Activated naive CD4-positive, alpha-beta T cell treated with anti-CD3 and anti-CD28 coated beads, Interleukin-2, amount 10 ng/mL, durations not matched to agents 7 days and 5 days (primary cell): ENCODE data around the gene PEAK3.

Source experiments
- CTCF ChIA-PET: fragments of 350-600 bp; sonication (Branson Sonifier 250); formaldehyde crosslinking; loops from one replicate; lab custom pipeline; 2021; ENCODE audit warnings: antibody characterized with exemption; lab: Charles Lee
- DNase-seq: peaks from one replicate; pipeline ENCODE4 v3.0.0-alpha.2; 2020
- H3K27ac Mint-ChIP-seq: one replicate; pipeline ENCODE4 v1.8.0; 2021; ENCODE audit warnings: mild to moderate bottlenecking, moderate library complexity, mixed read lengths
- H3K27me3 Mint-ChIP-seq: one replicate; pipeline ENCODE4 v1.8.0; 2021; ENCODE audit warnings: mild to moderate bottlenecking, mixed read lengths
- H3K36me3 Mint-ChIP-seq: one replicate; pipeline ENCODE4 v1.8.0; 2021; ENCODE audit warnings: mixed read lengths
- H3K4me1 Mint-ChIP-seq: one replicate; pipeline ENCODE4 v1.8.0; 2021; ENCODE audit warnings: mixed read lengths
- H3K4me3 Mint-ChIP-seq: one replicate; pipeline ENCODE4 v1.8.0; 2021; ENCODE audit warnings: mild to moderate bottlenecking, moderate library complexity, mixed read lengths
- H3K9me3 Mint-ChIP-seq: one replicate; pipeline ENCODE4 v1.8.0; 2021; ENCODE audit warnings: mixed read lengths

The PEAK3 gene

GRCh38 chr19:2282062-2282861, at the start of gene PEAK3:
Gene PEAK3, minus strand, starts transcription at chr19:2282175. Its CDS starts 1,244 bp downstream, at chr19:2280931.
- H3K9me3 Mint-ChIP-seq = no peaks in the 10 kb centered on the region
- H3K4me1 Mint-ChIP-seq = peaks cover 17% of the 10 kb centered on the region
- peaks cover 1% of the 10 kb centered on the region for H3K36me3 Mint-ChIP-seq

DNA sequence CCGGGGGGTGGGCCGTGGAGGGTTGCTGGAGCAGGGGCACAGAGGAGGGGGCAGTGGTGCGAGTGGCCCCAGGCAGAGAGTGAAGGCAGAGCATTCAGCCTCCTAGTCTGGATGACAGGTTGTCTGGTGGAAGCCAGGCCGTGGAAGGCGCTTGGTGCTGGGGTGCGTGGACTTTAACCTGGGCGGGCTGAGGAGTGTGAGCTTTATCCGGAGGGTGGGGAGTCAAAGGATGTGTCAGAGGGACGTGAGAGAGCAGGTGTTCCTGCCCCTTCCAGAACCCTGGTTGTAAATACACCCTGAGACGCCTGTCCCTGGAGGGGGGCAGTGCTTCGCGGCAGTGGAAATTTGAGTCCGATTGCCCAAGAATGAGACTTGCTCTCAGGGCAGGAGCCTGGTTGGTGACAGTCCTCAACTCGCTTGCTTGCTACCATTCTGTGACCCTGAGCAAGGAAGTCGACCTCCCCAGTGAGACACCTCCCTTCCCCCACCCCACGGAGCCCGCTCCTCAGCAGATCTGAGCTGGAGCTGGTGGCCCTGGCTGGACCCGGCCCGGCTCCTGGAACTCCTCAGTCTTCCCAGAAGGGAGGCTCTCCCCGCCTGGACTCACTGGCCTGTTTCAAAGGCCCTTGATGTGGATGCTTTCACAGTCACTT, 48.8 kb upstream of the PEAK3 start:
- Mint-ChIP-seq H3K4me1 (peaks cover 67% of the 10 kb centered on the region), H3K4me3 (peak overlapping the region; percentile 57), H3K27me3 (no peaks in the 10 kb centered on the region), H3K27ac (peak overlapping the region; percentile 88), H3K36me3 (peaks cover 33% of the 10 kb centered on the region), H3K9me3 (peaks cover 6% of the 10 kb centered on the region)
- DNase-seq = no peak
- CTCF ChIA-PET = interaction anchor here (0.6 to 1.9 kb wide), 2 partner anchors 92 to 318 kb away, joined by 3 to 8 read pairs; no protein-coding TSS in a partner anchor

More at GRCh38 chr19:2282062-2282861, at the start of gene PEAK3:
- Mint-ChIP-seq H3K27me3 (peaks cover 33% of the 10 kb centered on the region), H3K4me3 (peak within 1 kb of the TSS; percentile 46), H3K27ac (peak within 1 kb of the TSS; percentile 49)
- CTCF ChIA-PET = no interaction called here
- DNase-seq = peak; percentile 70

- peak overlapping the region; percentile 76 for H3K27ac Mint-ChIP-seq
- CTCF ChIA-PET = interaction anchor here (0.6 to 1.2 kb wide), 2 partner anchors 62 to 318 kb away, joined by 3 read pairs; no protein-coding TSS in a partner anchor
- peaks cover 33% of the 10 kb centered on the region for H3K36me3 Mint-ChIP-seq
- no peak for DNase-seq
- H3K27me3 Mint-ChIP-seq = no peaks in the 10 kb centered on the region
- H3K4me1 Mint-ChIP-seq = peaks cover 71% of the 10 kb centered on the region
- H3K9me3 Mint-ChIP-seq = peaks cover 2% of the 10 kb centered on the region
- H3K4me3 Mint-ChIP-seq = peak overlapping the region; percentile 57
These were observed 48.3 kb upstream of the PEAK3 start for GRCh38 chr19:2330255-2330631.

DNA sequence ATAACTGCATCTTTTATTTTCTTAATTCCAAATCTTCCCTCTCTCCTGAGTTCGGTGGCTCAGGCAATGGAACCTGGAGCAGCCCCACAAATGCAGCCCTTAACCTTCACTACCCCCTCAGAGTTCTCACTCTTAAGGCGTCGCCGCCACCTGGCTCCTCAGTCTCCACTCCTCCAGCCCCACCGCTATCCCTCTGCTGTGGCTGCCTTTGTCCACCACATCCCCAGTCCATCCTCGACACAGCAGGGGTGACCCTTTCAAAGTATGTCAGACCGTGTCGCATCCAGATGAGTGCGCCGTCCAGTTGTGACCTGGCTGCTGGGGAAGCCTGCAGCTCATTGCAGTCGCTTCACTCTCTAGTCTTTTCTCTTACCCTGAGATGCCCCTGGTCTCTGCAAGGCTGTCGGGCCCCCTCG, 47.5 kb upstream of the PEAK3 start:
- CTCF ChIA-PET = interaction anchor here (1.2 kb wide), 1 partner anchor 62 kb away, joined by 3 read pairs; no protein-coding TSS in a partner anchor
- Mint-ChIP-seq H3K9me3 (no peaks in the 10 kb centered on the region), H3K4me1 (peaks cover 75% of the 10 kb centered on the region)

GRCh38 chr19:2329149-2329478, 47.1 kb upstream of the PEAK3 start:
- Mint-ChIP-seq H3K36me3 (peaks cover 35% of the 10 kb centered on the region), H3K9me3 (no peaks in the 10 kb centered on the region), H3K4me3 (peak overlapping the region; percentile 97), H3K4me1 (peaks cover 77% of the 10 kb centered on the region), H3K27me3 (no peaks in the 10 kb centered on the region), H3K27ac (peak overlapping the region; percentile 93)
- no peak for DNase-seq
- CTCF ChIA-PET = interaction anchor here (1.2 kb wide), 1 partner anchor 63 kb away, joined by 3 read pairs; no protein-coding TSS in a partner anchor

More for the DNA sequence above, 47.5 kb upstream of the PEAK3 start:
- Mint-ChIP-seq H3K36me3 (peaks cover 31% of the 10 kb centered on the region), H3K27me3 (no peaks in the 10 kb centered on the region), H3K4me3 (peak overlapping the region; percentile 97), H3K27ac (peak overlapping the region; percentile 93)
- DNase-seq = no peak

- peaks cover 35% of the 10 kb centered on the region for H3K36me3 Mint-ChIP-seq
- CTCF ChIA-PET = interaction anchor here (1.2 kb wide), 1 partner anchor 63 kb away, joined by 3 read pairs; no protein-coding TSS in a partner anchor
- H3K27me3 Mint-ChIP-seq = no peaks in the 10 kb centered on the region
- peaks cover 73% of the 10 kb centered on the region for H3K4me1 Mint-ChIP-seq
- DNase-seq = peak; percentile 93
- peak within 1 kb of the TSS; percentile 97 for H3K4me3 Mint-ChIP-seq
- H3K9me3 Mint-ChIP-seq = no peaks in the 10 kb centered on the region
- H3K27ac Mint-ChIP-seq = peak within 1 kb of the TSS; percentile 99
These were observed 46.6 kb upstream of the PEAK3 start, which contains the start of the genes LSM7 and SPPL2B for GRCh38 chr19:2328401-2329148. Gene LSM7, minus strand, starts transcription at chr19:2328586. Its CDS starts 20 bp downstream, at chr19:2328566. Gene SPPL2B, plus strand, starts transcription at chr19:2328684. Its CDS starts 26 bp downstream, at chr19:2328710.

DNA sequence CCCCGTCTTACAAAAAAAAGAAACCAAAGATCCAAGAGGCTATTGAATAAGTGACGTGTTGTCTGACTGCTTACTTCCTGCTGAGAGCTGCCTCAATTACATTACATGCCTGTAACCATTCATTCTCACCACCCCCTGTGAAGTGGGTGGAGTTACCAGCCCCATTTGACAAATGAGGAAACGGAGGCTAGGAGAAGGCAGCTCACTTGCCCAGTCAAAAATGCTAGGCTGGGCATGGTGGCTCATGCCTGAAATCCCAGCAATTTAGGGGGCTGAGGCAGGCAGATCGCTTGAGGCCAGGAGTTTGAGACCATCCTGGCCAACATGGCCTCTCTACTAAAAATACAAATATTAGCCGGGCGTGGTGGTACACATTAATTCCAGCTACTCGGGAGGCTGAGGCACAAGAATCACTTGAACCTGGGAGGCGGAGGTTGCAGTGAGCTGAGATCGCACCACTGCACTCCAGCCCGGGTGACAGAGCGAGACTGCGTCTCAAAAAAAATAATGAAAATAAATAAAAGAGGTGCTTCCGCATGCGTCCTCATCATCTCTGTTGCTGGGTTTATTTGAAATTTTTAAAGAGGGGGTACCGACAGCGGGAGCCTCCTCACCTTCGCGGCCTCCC, 45.9 kb upstream of the PEAK3 start:
- CTCF ChIA-PET = no interaction called here
- peak; percentile 81 for DNase-seq
- H3K36me3 Mint-ChIP-seq = peaks cover 37% of the 10 kb centered on the region
- no peaks in the 10 kb centered on the region for H3K9me3 Mint-ChIP-seq
- peak overlapping the region; percentile 99 for H3K27ac Mint-ChIP-seq
- peak overlapping the region; percentile 97 for H3K4me3 Mint-ChIP-seq
- H3K27me3 Mint-ChIP-seq = no peaks in the 10 kb centered on the region
- H3K4me1 Mint-ChIP-seq = peaks cover 69% of the 10 kb centered on the region

GRCh38 chr19:2326699-2327360, 44.9 kb upstream of the PEAK3 start:
- Mint-ChIP-seq H3K9me3 (no peaks in the 10 kb centered on the region), H3K36me3 (peaks cover 37% of the 10 kb centered on the region), H3K4me1 (peaks cover 61% of the 10 kb centered on the region), H3K27me3 (no peaks in the 10 kb centered on the region), H3K4me3 (peak overlapping the region; percentile 97), H3K27ac (peak overlapping the region; percentile 99)
- CTCF ChIA-PET = no interaction called here
- DNase-seq = no peak

- no peak for DNase-seq
- no peaks in the 10 kb centered on the region for H3K27me3 Mint-ChIP-seq
- H3K4me3 Mint-ChIP-seq = no peak overlapping the region
- H3K27ac Mint-ChIP-seq = no peak overlapping the region
- peaks cover 47% of the 10 kb centered on the region for H3K4me1 Mint-ChIP-seq
- H3K9me3 Mint-ChIP-seq = no peaks in the 10 kb centered on the region
- peaks cover 37% of the 10 kb centered on the region for H3K36me3 Mint-ChIP-seq
- CTCF ChIA-PET = no interaction called here
These were observed 43.5 kb upstream of the PEAK3 start for GRCh38 chr19:2325281-2326046.

DNA sequence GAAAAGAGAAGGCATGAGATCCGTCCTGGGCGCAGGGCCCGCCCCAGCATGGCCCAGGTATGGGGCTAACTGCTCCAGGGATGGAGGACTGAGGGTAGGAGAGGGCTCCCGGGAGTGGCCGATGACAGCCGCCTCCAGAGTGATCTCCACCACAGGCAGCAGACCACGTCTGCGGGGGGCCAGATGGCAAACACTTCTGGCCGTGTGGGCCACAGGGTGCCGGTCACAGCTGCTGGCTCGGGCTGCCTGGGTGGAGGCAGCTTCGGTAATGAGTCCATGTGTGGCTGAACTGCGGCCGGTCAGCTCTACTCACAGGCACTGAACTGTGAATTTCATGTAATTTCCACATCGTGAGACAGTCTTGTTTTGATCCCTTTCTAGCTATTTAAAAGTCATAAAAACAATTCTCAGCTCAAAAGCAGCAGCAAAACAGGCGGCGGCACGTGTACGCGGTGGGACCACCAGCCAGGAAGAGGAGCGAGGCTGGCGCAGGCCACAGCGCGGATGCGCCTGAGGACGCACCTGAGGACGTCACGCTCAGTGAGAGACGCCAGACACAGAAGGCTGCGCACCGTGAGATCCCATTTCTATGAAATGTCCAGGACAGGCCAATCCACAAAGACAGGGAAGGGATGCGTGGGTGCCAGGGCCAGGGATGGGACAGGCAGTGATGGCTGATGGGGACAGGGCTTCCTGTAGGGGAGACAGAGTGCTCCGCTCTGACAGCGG, 42.4 kb upstream of the PEAK3 start:
- Mint-ChIP-seq H3K27me3 (no peaks in the 10 kb centered on the region), H3K27ac (no peak overlapping the region), H3K4me1 (peaks cover 38% of the 10 kb centered on the region), H3K4me3 (no peak overlapping the region), H3K9me3 (no peaks in the 10 kb centered on the region), H3K36me3 (peaks cover 33% of the 10 kb centered on the region)
- CTCF ChIA-PET = no interaction called here
- no peak for DNase-seq

DNA sequence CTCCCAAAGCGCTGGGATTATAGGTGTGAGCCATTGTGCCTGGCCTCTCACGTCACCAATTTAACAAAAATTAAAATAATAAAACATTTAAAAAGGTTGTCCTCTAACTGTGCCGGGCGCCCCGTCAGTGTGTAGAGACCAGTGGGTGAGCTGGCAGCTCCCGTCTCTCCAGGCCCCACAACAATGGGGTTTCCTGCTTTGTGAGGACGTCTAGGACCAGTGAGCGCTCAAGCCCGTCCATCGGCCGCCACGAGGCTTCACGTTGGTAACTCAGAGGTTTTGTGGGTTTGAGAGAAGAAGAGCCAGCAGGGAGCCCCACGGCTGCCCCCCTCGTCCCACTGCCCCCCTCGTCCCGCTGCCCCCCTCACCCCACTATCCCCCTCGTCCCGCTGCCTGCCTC, 41.7 kb upstream of the PEAK3 start:
- Mint-ChIP-seq H3K4me3 (no peak overlapping the region), H3K27ac (no peak overlapping the region), H3K9me3 (no peaks in the 10 kb centered on the region), H3K36me3 (peaks cover 31% of the 10 kb centered on the region), H3K27me3 (no peaks in the 10 kb centered on the region), H3K4me1 (peaks cover 34% of the 10 kb centered on the region)
- CTCF ChIA-PET = no interaction called here
- no peak for DNase-seq
